Common myeloid progenitor, CD34-positive (primary cell): Measurements from ENCODE around the gene VPS37C.
A peak's percentile ranks its signal among the peaks of the same experiment; 100 is the strongest.

Experiments used
- CTCF ChIA-PET: fragments of 350-600 bp; sonication (Branson Sonifier 250); formaldehyde crosslinking; loops from one replicate; lab custom pipeline; 2021; ENCODE audit warnings: antibody characterized with exemption; lab: Charles Lee
- POLR2A ChIA-PET: fragments of 350-600 bp; sonication (Branson Sonifier 250); formaldehyde crosslinking; loops from one replicate; lab custom pipeline; 2021; ENCODE audit warnings: antibody characterized with exemption; lab: Charles Lee
- DNase-seq, 3 donors: peaks; one replicate each; pipeline versions ENCODE4 v3.0.0 to v3.0.0-alpha.2; 2013
- H3K27ac ChIP-seq, 2 experiments: 1 replicate in 1 of 2; 2 replicates in 1 of 2; pipeline ENCODE4 v1.7.0; 2013; ENCODE audit warnings: inconsistent platforms in 2 of 2, low read length in 2 of 2, mild to moderate bottlenecking in 2 of 2, low read depth in 1 of 2, moderate library complexity in 1 of 2; ENCODE audit not compliant: severe bottlenecking in 2 of 2, insufficient read depth in 1 of 2, poor library complexity in 1 of 2
- H3K27me3 ChIP-seq, 5 experiments: replicated peaks in 2 of 5; 1 replicate in 3 of 5; 2 replicates in 2 of 5; pipeline versions ENCODE4 v1.6.1 to v1.7.0; 2013; ENCODE audit warnings: low read length in 4 of 5, mild to moderate bottlenecking in 2 of 5, moderate library complexity in 2 of 5, inconsistent platforms in 1 of 5; ENCODE audit not compliant: insufficient read depth in 5 of 5, control insufficient read depth in 4 of 5
- H3K36me3 ChIP-seq, 4 experiments: 1 replicate in 2 of 4; 2 replicates in 2 of 4; pipeline versions ENCODE4 v1.6.1 to v1.7.0; 2013; ENCODE audit warnings: low read length in 3 of 4, control low read depth in 1 of 4, mild to moderate bottlenecking in 1 of 4; ENCODE audit not compliant: control insufficient read depth in 4 of 4, insufficient read depth in 4 of 4
- H3K4me1 ChIP-seq, 4 experiments: 1 replicate in 3 of 4; 2 replicates in 1 of 4; pipeline versions ENCODE4 v1.6.1 to v1.7.1; 2013; ENCODE audit warnings: low read length in 3 of 4, mild to moderate bottlenecking in 3 of 4, control low read depth in 1 of 4, inconsistent platforms in 1 of 4, moderate library complexity in 1 of 4; ENCODE audit not compliant: control insufficient read depth in 4 of 4, insufficient read depth in 4 of 4; ENCODE audit errors: control extremely low read depth in 1 of 4
- H3K4me3 ChIP-seq, 7 experiments: 1 replicate in 4 of 7; 2 replicates in 3 of 7; pipeline versions ENCODE4 v1.5.1 to v1.7.0; 2013; ENCODE audit warnings: mild to moderate bottlenecking in 7 of 7, low read length in 6 of 7, moderate library complexity in 6 of 7, inconsistent platforms in 2 of 7, low read depth in 2 of 7, control low read depth in 1 of 7; ENCODE audit not compliant: insufficient read depth in 4 of 7, control insufficient read depth in 1 of 7; ENCODE audit errors: extremely low read depth in 1 of 7
- H3K9me3 ChIP-seq, 5 experiments: 1 replicate in 4 of 5; 2 replicates in 1 of 5; pipeline versions ENCODE4 v1.6.1 to v1.7.1; 2013; ENCODE audit warnings: low read length in 4 of 5, mild to moderate bottlenecking in 2 of 5, inconsistent platforms in 1 of 5, low read depth in 1 of 5, moderate library complexity in 1 of 5; ENCODE audit not compliant: control insufficient read depth in 4 of 5, insufficient read depth in 2 of 5; ENCODE audit errors: control extremely low read depth in 1 of 5
- WGBS: methylation state at CpG from one replicate; pipeline ENCODE4 v1.1.5; 2013; ENCODE audit not compliant: insufficient coverage; 5-methylcytosine and 5-hydroxymethylcytosine counted together

VPS37C gene

GRCh38 chr11:61163021-61163420, 1.8 kb upstream of the VPS37C start:
- CTCF ChIA-PET, result no interaction called here
- 100% methylated on average over 4 of the region's 4 CpGs for WGBS
- no peaks in the 10 kb centered on the region for H3K27me3 ChIP-seq
- H3K9me3 ChIP-seq, result no peaks in the 10 kb centered on the region
- DNase-seq, result no peak
- H3K36me3 ChIP-seq, result no peaks in the 10 kb centered on the region
- no peak overlapping the region for H3K27ac ChIP-seq
- H3K4me3 ChIP-seq, result no peak overlapping the region
- POLR2A ChIA-PET, result interaction anchor here (1.0 kb wide), 1 partner anchor 14 kb away, joined by 3 read pairs; no protein-coding TSS in a partner anchor
- peaks cover 13 to 44% (median 27%) of the 10 kb centered on the region in 4 experiments for H3K4me1 ChIP-seq

GRCh38 chr11:61162092-61162941, 1.1 kb upstream of the VPS37C start:
- WGBS, result 95% methylated on average over 4 of the region's 8 CpGs
- Histone ChIP-seq H3K27ac (peak overlapping the region; percentile 77 to 89), H3K36me3 (peaks cover 0 to 4% (median 3%) of the 10 kb centered on the region in 4 experiments), H3K27me3 (no peaks in the 10 kb centered on the region), H3K4me3 (peak overlapping the region in 6 of 7 experiments; percentile 56 to 80 (median 75)), H3K4me1 (peaks cover 13 to 37% (median 25%) of the 10 kb centered on the region in 4 experiments), H3K9me3 (no peaks in the 10 kb centered on the region)
- POLR2A ChIA-PET, result interaction anchor here (1.0 kb wide), 1 partner anchor 15 kb away, joined by 3 read pairs; no protein-coding TSS in a partner anchor
- CTCF ChIA-PET, result no interaction called here
- peak; percentile 35 to 63 (median 53) for DNase-seq

GRCh38 chr11:61160487-61161189, 588 bp downstream of the VPS37C start:
- ChIA-PET CTCF (interaction anchor here (1.0 to 2.8 kb wide), 2 partner anchors 8 to 12 kb away, joined by 3 to 9 read pairs; no protein-coding TSS in a partner anchor), POLR2A (no interaction called here)
- Histone ChIP-seq H3K9me3 (peaks cover 0 to 8% (median 2%) of the 10 kb centered on the region in 5 experiments), H3K27me3 (no peaks in the 10 kb centered on the region), H3K27ac (peak overlapping the region; percentile 77 to 89), H3K4me1 (peaks cover 13 to 35% (median 24%) of the 10 kb centered on the region in 4 experiments), H3K36me3 (peaks cover 0 to 11% (median 4%) of the 10 kb centered on the region in 4 experiments), H3K4me3 (peak overlapping the region; percentile 49 to 80 (median 75))
- WGBS, result 23% methylated on average over 13 of the region's 25 CpGs
- DNase-seq, result no peak

GRCh38 chr11:61158691-61159381, 2.4 kb downstream of the VPS37C start:
- Histone ChIP-seq H3K9me3 (peaks cover 5 to 21% (median 11%) of the 10 kb centered on the region in 5 experiments), H3K27ac (no peak overlapping the region), H3K27me3 (no peaks in the 10 kb centered on the region), H3K36me3 (peaks cover 0 to 11% (median 4%) of the 10 kb centered on the region in 4 experiments), H3K4me3 (no peak overlapping the region), H3K4me1 (peaks cover 9 to 21% (median 19%) of the 10 kb centered on the region in 4 experiments)
- ChIA-PET CTCF (interaction anchor here (0.6 to 2.8 kb wide), 6 partner anchors 10 to 29 kb away, joined by 3 to 9 read pairs (median 5); no protein-coding TSS in a partner anchor), POLR2A (interaction anchor here (0.9 kb wide), 1 partner anchor 12 kb away, joined by 4 read pairs; no protein-coding TSS in a partner anchor)
- WGBS, result 85% methylated on average over 3 of the region's 3 CpGs
- DNase-seq, result no peak

- ChIA-PET CTCF (interaction anchor here (0.8 to 1.7 kb wide), 5 partner anchors 10 to 24 kb away, joined by 3 to 5 read pairs (median 4); no protein-coding TSS in a partner anchor), POLR2A (no interaction called here)
- Histone ChIP-seq H3K27me3 (no peaks in the 10 kb centered on the region), H3K4me1 (peaks cover 4 to 20% (median 18%) of the 10 kb centered on the region in 4 experiments), H3K36me3 (peaks cover 0 to 11% (median 4%) of the 10 kb centered on the region in 4 experiments), H3K4me3 (no peak overlapping the region), H3K27ac (no peak overlapping the region), H3K9me3 (peaks cover 5 to 21% (median 13%) of the 10 kb centered on the region in 5 experiments)
- 86% methylated on average over 3 of the region's 3 CpGs for WGBS
- DNase-seq, result no peak
These were observed 3.5 kb downstream of the VPS37C start for GRCh38 chr11:61157743-61158142.

GRCh38 chr11:61155741-61156140, 5.5 kb downstream of the VPS37C start:
- WGBS, result no CpG with 5 or more reads among the region's 5 CpGs
- no peak overlapping the region for H3K4me3 ChIP-seq
- H3K4me1 ChIP-seq, result peaks cover 0 to 8% (median 7%) of the 10 kb centered on the region in 4 experiments
- peaks cover 5 to 21% (median 13%) of the 10 kb centered on the region in 5 experiments for H3K9me3 ChIP-seq
- H3K36me3 ChIP-seq, result peaks cover 0 to 11% (median 4%) of the 10 kb centered on the region in 4 experiments
- CTCF ChIA-PET, result interaction anchor here (1.0 kb wide), 1 partner anchor 12 kb away, joined by 3 read pairs; no protein-coding TSS in a partner anchor
- no peak overlapping the region for H3K27ac ChIP-seq
- no peak for DNase-seq
- H3K27me3 ChIP-seq, result no peaks in the 10 kb centered on the region
- POLR2A ChIA-PET, result interaction anchor here (0.6 kb wide), 1 partner anchor 1296 kb away, joined by 6 read pairs; no protein-coding TSS in a partner anchor
